ENCODE measurements around the gene AHSG. TPM values are rescaled to one million over a fixed set of nuclear protein-coding genes. Genes with fewer than 3 reads are reported as not detected.

Gene AHSG
- total and polyA plus RNA-seq, 2 donors (not counting 1 experiment from before 2014, with no cell fraction given): not detected

GRCh38 chr3:186668426-186668825, 55.6 kb downstream of the AHSG start:
- Histone ChIP-seq H3K9me3 (ENCODE audit: control extremely low read depth in 1 of 3, control insufficient read depth in 2 of 3, insufficient read depth in 1 of 3, low read length in 2 of 3) (no peaks in the 10 kb centered on the region), H3K79me2 (ENCODE audit: control insufficient read depth, insufficient read depth, low read length) (no peaks in the 10 kb centered on the region), H3K27me3 (replicated peaks in 1 of 4; ENCODE audit: control extremely low read depth in 1 of 4, control insufficient read depth in 3 of 4, insufficient read depth in 4 of 4, low read length in 3 of 4) (peaks cover 0 to 2% (median under 1%) of the 10 kb centered on the region in 4 experiments), H3K36me3 (replicated peaks in 1 of 2; ENCODE audit: control extremely low read depth in 1 of 2, control insufficient read depth in 1 of 2, extremely low read depth in 1 of 2, insufficient read depth in 2 of 2, low read length in 1 of 2) (no peaks in the 10 kb centered on the region), H3K27ac (ENCODE audit: low read length in 2 of 2) (no peak overlapping the region), H3K4me3 (ENCODE audit: control extremely low read depth in 1 of 5, extremely low read depth in 1 of 5, insufficient read depth in 1 of 5, low read depth in 2 of 5, low read length in 4 of 5) (no peak overlapping the region), H3K4me2 (replicated peaks; ENCODE audit: low read depth, low read length, poor library complexity, severe bottlenecking) (no peak overlapping the region), H3K9ac (ENCODE audit: low read length) (no peak overlapping the region), H3K4me1 (ENCODE audit: control insufficient read depth in 2 of 2, insufficient read depth in 2 of 2, low read length in 2 of 2) (no peaks in the 10 kb centered on the region), H4K20me1 (ENCODE audit: control insufficient read depth, insufficient read depth, low read length, poor library complexity, severe bottlenecking) (no peaks in the 10 kb centered on the region), H2AFZ (ENCODE audit: insufficient read depth, low read depth, low read length, poor library complexity, severe bottlenecking) (no peak overlapping the region)
- H3K9me3 Mint-ChIP-seq (ENCODE audit: insufficient read depth): no peaks in the 10 kb centered on the region
- DNase-seq (no peak), ATAC-seq (ENCODE audit: low read depth) (no peak)
- WGBS (ENCODE audit: insufficient coverage): 100% methylated on average over 3 of the region's 6 CpGs
- TF ChIP-seq EZH2 (IDR thresholded peaks at IDR 0.05; ENCODE audit: borderline replicate concordance, insufficient read depth, low read depth, low read length, poor library complexity, severe bottlenecking) (no peak), CTCF (IDR thresholded peaks at IDR 0.05) (no peak)
- no peak overlapping the region for H3K4me3 Mint-ChIP-seq
- H3K27ac Mint-ChIP-seq: no peak overlapping the region
- ChIA-PET POLR2A (no interaction called here), CTCF (no interaction called here)
- H3K27me3 Mint-ChIP-seq: peaks cover 23% of the 10 kb centered on the region
- no peaks in the 10 kb centered on the region for H3K4me1 Mint-ChIP-seq
- intact Hi-C loops (cut with micrococcal nuclease): no loop called here

GRCh38 chr3:186669378-186670084, 56.7 kb downstream of the AHSG start:
- no peaks in the 10 kb centered on the region for H4K20me1 ChIP-seq (ENCODE audit: control insufficient read depth, insufficient read depth, low read length, poor library complexity, severe bottlenecking)
- H3K9ac ChIP-seq (ENCODE audit: low read length): no peak overlapping the region
- no peak overlapping the region for H3K27ac ChIP-seq (ENCODE audit: low read length in 2 of 2)
- ChIA-PET POLR2A (no interaction called here), CTCF (no interaction called here)
- TF ChIP-seq EZH2 (IDR thresholded peaks at IDR 0.05; ENCODE audit: borderline replicate concordance, insufficient read depth, low read depth, low read length, poor library complexity, severe bottlenecking) (no peak), CTCF (IDR thresholded peaks at IDR 0.05) (no peak)
- ATAC-seq (ENCODE audit: low read depth): no peak
- H3K27ac Mint-ChIP-seq: no peak overlapping the region
- H3K27me3 Mint-ChIP-seq: peaks cover 25% of the 10 kb centered on the region
- H3K4me3 ChIP-seq (ENCODE audit: control extremely low read depth in 1 of 5, extremely low read depth in 1 of 5, insufficient read depth in 1 of 5, low read depth in 2 of 5, low read length in 4 of 5): no peak overlapping the region
- 88% methylated on average over 1 of the region's 2 CpGs for WGBS (ENCODE audit: insufficient coverage)
- H3K4me1 ChIP-seq (ENCODE audit: control insufficient read depth in 2 of 2, insufficient read depth in 2 of 2, low read length in 2 of 2): no peaks in the 10 kb centered on the region
- H3K4me3 Mint-ChIP-seq: no peak overlapping the region
- H3K9me3 ChIP-seq (ENCODE audit: control extremely low read depth in 1 of 3, control insufficient read depth in 2 of 3, insufficient read depth in 1 of 3, low read length in 2 of 3): no peaks in the 10 kb centered on the region
- no peak overlapping the region for H2AFZ ChIP-seq (ENCODE audit: insufficient read depth, low read depth, low read length, poor library complexity, severe bottlenecking)
- no peaks in the 10 kb centered on the region for H3K36me3 ChIP-seq (replicated peaks in 1 of 2; ENCODE audit: control extremely low read depth in 1 of 2, control insufficient read depth in 1 of 2, extremely low read depth in 1 of 2, insufficient read depth in 2 of 2, low read length in 1 of 2)
- H3K9me3 Mint-ChIP-seq (ENCODE audit: insufficient read depth): no peaks in the 10 kb centered on the region
- intact Hi-C loops (cut with micrococcal nuclease): no loop called here
- no peaks in the 10 kb centered on the region for H3K79me2 ChIP-seq (ENCODE audit: control insufficient read depth, insufficient read depth, low read length)
- no peak overlapping the region for H3K4me2 ChIP-seq (replicated peaks; ENCODE audit: low read depth, low read length, poor library complexity, severe bottlenecking)
- no peaks in the 10 kb centered on the region for H3K4me1 Mint-ChIP-seq
- H3K27me3 ChIP-seq (replicated peaks in 1 of 4; ENCODE audit: control extremely low read depth in 1 of 4, control insufficient read depth in 3 of 4, insufficient read depth in 4 of 4, low read length in 3 of 4): peaks cover 0 to 9% (median 5%) of the 10 kb centered on the region in 4 experiments
- DNase-seq: no peak

Data from B cell (primary cell).